HG03575 (cell line): ENCODE data around the gene IBTK.
"Not testable (repeated sequence)": the region's sequence is repeated elsewhere in the genome, so short reads cannot be mapped to it uniquely, and the experiment has no call there.

Experiments
- ATAC-seq: cut with Tn5 transposase; IDR thresholded peaks from one replicate; pipeline ENCODE4 v1.9.1; 2021; ENCODE audit not compliant: unreplicated experiment, insufficient number of reproducible peaks, low FRiP score; ENCODE audit errors: extremely low read depth

Gene IBTK

DNA sequence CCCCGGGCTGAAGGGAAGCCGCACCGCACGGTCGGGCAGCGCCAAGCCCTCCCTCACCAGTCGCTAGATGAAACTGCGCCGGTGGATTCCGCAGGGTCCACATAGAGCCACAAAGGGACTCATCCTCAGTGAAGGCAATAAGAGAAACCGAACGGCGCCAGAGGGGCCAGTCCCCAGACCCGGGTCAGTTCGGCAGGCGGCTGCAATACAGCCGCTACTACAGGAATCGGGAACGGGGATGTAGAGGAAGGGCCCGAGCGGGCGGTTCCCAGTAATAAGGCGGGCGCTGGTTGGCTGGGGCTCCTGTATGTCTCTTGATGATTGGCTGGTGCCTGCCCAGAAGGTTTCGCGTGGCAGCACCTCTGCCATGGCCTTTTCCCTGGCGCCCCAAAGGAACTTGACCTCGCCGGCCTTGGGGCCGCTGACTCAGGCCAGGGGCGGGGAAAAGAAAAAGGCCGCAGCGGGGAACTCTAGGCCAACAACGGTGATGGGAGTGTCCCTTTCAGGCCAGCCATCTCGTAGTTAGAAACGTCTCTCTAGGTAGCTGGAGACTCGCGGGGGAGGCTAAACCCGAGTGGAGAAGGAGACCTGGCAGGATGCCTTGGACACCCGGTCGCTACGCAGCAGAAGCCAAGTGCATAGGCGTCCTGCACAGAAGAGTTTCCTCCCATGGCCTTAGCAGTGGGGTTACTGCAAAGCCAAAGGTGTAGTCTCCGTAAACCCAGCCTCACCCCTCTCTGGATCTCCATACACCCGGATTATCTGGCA is at the start of gene IBTK:
IBTK (minus strand) TSS at position 240 of the 768 bp plus-strand sequence. CDS start 7,258 bp downstream, outside the sequence.
- peak; percentile 76 for ATAC-seq

DNA sequence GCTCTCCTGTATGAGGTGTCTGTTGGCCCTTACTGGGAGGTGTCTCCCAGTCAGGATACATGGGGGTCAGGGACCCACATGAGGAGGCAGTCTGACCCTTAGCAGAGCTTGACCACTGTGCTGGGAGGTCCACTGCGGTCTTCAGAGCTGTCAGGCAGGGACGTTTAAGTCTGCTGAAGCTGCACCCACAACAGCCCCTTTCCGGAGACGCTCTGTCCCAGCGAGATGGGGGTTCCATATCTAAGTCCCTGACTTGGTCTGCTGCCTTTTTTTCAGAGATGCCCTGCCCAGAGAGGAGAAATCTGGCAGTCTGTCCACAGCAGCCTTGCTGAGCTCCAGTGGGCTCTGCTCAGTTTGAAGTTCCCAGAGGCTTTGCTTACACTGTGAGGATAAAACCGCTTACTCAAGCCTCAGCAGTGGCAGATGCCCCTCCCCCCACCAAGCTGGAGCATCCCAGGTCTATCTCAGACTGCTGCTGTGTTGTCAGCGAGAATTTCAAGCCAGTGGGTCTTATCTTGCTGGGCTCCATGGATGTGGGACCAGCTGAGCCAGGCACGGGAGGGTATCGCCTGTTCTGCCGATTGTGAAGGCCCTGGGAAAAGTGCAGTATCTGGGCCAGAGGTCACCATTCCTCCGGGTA is 36.3 kb upstream of the IBTK start:
- ATAC-seq: no peak

DNA sequence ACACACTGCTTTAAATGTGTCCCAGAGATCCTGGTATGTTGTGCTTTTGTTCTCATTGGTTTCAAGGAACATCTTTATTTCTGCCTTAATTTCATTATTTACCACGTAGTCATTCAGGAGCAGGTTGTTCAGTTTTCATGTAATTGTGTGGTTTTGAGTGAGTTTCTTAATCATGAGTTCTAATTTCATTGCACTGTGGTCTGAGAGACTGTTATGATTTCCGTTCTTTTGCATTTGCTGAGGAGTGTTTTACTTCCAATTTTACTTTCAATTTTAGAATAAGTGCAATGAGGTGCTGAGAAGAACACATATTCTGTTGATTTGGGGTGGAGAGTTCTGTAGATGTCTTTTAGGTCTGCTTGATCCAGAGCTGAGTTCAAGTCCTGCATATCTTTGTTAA is 34.0 kb upstream of the IBTK start:
- ATAC-seq: not testable (repeated sequence)

DNA sequence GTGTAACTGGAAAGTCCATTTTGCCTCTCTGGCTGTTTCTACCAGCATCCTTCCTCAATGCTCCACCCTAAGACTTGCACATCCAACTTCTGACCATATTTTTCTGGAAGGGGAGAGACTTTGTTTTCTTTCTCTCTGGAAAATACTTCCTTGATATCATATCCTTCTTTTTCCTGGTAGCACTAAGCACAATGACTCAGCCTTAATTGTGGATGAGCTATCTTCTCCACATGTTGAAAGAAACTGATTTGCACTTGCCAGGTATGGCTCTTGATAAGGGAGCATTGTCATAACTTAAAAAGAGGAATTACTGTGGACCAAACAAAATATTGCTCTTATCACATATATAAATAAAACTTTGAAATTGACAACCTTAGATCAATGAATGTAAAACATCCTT is 30.1 kb upstream of the IBTK start:
- ATAC-seq: no peak

GRCh38 chr6:82275686-82276085 is 28.1 kb upstream of the IBTK start:
- no peak for ATAC-seq

DNA sequence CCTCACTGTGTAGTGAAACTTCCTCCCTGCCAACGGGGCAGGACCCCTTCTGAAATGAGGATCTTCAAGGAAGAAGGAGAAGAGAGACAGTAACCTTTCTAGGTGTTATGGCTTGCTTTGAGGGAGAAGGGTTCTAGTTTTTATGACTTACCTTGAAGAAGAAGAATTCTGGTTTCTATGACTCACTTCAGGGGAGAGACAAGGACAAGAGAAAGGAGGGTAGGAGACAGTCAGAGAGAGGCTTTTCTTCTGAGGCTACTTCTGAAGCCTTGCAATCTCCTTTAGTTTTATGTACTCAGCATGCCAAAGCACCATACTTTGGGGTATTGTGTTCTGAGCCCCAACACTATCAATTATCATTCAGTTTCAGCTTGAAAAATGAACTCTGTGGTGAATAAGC is 25.8 kb upstream of the IBTK start:
- no peak for ATAC-seq

DNA sequence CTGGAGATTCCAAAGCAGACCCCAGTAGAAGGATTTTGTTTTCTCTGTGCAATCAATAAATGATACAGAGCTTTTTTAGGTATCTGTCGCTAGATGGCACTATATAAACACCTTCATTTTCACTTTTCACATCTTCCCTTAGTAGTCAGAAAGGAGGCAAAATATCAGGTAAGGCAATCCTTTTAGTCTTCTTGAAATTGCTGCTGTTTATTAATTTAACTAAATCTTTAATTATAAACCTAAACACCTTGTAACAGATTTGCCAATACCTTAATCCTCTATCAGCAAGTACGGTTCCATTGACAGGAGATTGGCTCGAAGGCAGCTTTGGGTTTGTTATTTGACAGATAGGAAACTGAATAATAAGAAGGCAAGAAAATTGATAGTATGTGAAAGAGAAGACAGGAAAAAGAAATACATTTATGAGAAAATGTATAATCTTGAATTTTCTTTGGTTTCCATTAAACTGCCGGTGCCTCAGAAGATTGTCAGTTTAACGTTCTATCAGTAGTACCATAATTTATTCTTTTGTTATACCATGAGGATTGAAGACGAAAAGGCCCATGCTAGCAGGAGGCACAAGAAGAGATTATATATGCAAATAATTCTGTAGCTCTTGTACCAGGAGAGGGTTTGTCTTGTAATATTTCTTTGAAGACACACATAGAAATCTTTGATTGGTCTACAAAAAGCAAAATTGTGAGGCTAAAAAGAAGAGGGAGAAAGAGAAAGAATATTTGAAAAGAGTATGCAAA is 23.5 kb upstream of the IBTK start:
- ATAC-seq: no peak

DNA sequence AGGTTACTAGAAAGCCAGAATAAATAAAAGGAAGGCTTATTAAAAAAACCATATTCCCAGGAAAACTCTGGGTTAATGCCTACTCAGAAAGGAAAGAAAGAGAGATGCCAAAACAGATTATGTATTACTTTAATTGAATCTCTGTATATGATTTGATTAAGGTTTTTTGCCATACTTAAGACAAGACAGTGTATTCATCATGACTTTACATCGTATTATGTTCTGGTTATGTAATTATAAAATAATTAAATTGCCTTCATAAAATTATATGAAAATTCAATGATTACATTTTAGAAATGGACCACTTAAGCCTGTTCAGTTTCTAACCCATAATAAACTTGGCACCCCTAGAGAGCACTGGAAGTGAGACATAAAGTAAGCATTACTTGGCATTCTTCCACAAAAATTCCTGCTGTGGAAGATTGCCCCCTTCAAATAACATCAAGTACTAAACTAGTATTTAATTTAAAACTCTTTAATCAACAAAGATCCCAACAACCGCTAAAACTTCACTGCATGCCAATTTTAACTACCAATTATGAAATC is 20.8 kb upstream of the IBTK start:
- no peak for ATAC-seq

DNA sequence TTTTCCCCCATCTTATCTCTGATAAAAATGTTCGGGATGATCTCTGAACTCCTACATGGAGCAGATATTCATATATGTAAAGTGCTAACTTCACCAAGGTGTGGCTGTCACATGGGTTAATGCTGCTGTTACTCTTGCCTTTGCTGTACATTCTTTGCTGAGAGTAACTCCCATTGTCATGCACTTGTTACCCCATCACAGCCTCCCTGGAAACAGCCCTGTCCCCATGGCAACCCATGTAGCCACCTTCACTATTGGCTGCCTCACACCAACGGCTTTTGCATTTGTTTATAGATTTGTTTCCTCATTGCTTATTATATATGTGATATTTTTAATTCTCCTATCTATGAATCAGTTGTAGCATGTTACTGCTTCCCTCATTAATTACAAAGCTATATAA is 17.3 kb upstream of the IBTK start:
- ATAC-seq: no peak

DNA sequence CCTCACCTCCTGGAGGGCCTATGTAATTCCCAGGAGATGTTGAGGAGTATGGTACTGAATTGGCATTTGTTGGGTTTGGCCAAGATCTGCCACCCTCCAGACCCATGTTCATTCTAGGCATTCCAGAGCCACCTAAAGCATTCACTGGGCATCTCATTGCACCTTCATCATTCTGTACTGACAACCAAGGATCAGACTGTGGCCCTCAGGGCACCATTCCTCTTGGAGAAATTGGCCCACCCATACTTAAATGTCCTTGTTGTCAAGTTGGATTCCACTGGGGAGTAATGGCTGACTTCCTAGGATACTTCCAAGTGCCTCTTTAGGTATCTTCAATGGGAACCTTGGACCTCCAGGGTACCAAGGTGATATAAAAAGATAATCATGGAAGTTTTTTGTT is 16.8 kb upstream of the IBTK start:
- no peak for ATAC-seq

DNA sequence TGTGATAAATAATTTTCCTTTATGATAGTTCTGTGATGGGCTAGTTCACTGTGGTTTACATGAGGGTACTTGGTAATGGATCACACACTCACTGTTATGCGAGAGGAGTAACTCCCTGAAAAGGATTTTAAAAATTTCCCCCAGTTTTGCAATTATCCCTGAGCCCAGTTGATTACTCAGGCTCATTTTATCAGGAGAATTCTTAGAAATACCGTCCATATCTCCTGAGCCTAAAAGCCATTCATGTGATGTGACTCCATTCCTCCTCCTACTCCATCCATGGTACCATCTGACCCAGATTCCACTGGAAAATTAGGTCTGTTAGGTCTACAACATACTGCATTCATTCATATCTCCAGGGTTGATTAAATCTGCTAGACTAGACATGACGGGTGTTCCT is 16.4 kb upstream of the IBTK start:
- ATAC-seq: no peak

- no peak for ATAC-seq
Measured at GRCh38 chr6:82260997-82261732, 13.6 kb upstream of the IBTK start.

DNA sequence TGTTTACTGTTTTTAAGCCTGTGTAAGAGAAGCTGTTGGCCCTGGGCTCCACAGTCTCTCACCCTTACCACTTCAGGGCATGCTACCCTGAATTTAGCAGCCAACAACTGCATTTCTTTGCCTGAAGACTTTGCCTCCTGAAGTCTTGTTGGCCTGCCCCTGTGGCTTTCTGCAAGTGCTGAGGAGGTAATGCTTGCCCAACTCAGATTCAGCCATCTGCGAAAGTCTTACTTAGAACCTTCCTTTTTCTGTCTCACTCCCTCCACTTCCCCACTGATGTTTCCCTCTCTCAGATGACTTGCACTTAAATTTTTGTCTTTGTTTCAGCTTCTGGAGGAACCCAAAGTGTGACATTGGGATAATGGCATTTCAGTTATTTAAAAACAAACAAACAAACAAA is 11.8 kb upstream of the IBTK start:
- ATAC-seq: no peak

- no peak for ATAC-seq
Measured at GRCh38 chr6:82257088-82257774, 9.7 kb upstream of the IBTK start.

DNA sequence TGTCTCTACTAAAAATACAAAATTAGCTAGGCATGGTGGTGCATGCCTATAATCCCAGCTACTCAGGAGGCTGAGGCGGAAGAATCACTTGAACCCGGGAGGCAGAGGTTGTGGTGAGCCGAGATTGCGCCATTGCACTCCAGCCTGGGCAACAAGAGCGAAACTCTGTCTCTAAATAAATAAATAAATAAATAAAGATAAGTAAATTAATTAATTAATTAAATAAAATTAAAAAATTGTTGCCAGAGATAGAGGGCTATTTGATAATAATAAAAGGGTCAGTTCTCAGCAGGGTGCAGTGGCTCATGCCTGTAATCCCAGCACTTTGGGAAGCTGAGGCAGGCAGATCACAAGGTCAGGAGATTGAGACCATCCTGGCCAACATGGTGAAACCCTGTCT is 7.2 kb upstream of the IBTK start:
- ATAC-seq: not testable (repeated sequence)

GRCh38 chr6:82251942-82252341 is 4.4 kb upstream of the IBTK start:
- no peak for ATAC-seq

GRCh38 chr6:82249381-82250253 is 2.1 kb upstream of the IBTK start:
- no peak for ATAC-seq

DNA sequence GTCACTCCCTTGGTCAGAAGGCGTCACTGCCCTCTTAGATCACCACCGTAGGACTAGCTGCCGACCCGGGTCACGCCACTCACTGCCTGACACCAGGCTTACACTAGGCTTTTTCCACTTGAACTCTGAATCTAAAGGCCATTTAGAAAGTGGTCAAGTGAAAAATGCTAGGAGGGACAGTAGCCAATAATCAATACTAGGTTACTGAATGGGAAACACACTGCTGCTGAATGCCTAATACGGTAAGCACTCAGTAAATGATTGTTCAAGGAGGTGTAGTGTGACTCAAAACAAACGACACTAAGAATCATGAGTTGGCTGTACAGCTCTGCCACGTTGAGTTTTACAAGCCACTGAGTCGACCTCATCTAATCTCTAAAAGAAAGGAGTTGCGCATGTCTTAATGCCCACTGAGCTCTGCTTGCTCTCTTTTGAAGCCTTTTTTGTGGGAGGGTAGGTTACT is 760 bp upstream of the IBTK start:
- ATAC-seq: peak; percentile 25
